Uterus (tissue), 2 donors: Measurements from ENCODE around the gene TECPR1.

Experiments used
- CTCF ChIP-seq, 4 experiments: fragments of 200-600 bp in 2 of 4; fragments of 450-650 bp in 2 of 4; sonication (generic) in 2 of 4; IDR thresholded peaks; one replicate each; pipeline ENCODE4 v1.5.1; 2016 to 2019; ENCODE audit warnings: antibody characterized with exemption in 4 of 4, mild to moderate bottlenecking in 2 of 4, moderate library complexity in 1 of 4
- POLR2A ChIP-seq, 2 donors: fragments of 450-650 bp; IDR thresholded peaks; one replicate each; pipeline ENCODE4 v1.6.1; 2016; ENCODE audit warnings: antibody characterized with exemption in 2 of 2, mild to moderate bottlenecking in 1 of 2, moderate library complexity in 1 of 2

- TF ChIP-seq CTCF (IDR thresholded peaks at IDR 0.05): no peak
- TF ChIP-seq POLR2A (IDR thresholded peaks at IDR 0.05): no peak
Measured at GRCh38 chr7:98286093-98286539, 34.1 kb upstream of the TECPR1 start.
